MM.1S (cell line): ENCODE data around the gene NLGN1.

Source experiments
- DNase-seq: peaks from one replicate; pipeline ENCODE4 v3.0.0-alpha.2; 2015
- H2AFZ ChIP-seq: fragments of 300-600 bp; sonication (generic); 2 replicates; pipeline ENCODE4 v1.6.0; 2016; ENCODE audit warnings: antibody characterized with exemption, low read length
- H3F3A ChIP-seq: fragments of 300-600 bp; sonication (generic); 2 replicates; pipeline ENCODE4 v1.6.1; 2016; ENCODE audit warnings: mild to moderate bottlenecking, antibody characterized with exemption, low read length, moderate library complexity, mixed read lengths; ENCODE audit not compliant: insufficient read depth
- H3K27ac ChIP-seq: fragments of 300-600 bp; sonication (generic); 2 replicates; pipeline ENCODE4 v1.5.1; 2016; ENCODE audit warnings: mild to moderate bottlenecking, low read length
- H3K27me3 ChIP-seq: fragments of 300-600 bp; sonication (generic); replicated peaks from 2 replicates; pipeline ENCODE4 v1.6.0; 2016; ENCODE audit warnings: low read length; ENCODE audit not compliant: insufficient read depth
- H3K36me3 ChIP-seq: fragments of 300-600 bp; sonication (generic); replicated peaks from 2 replicates; pipeline ENCODE4 v1.6.1; 2016; ENCODE audit warnings: mild to moderate bottlenecking, low read length, mixed read lengths; ENCODE audit not compliant: insufficient read depth
- H3K4me1 ChIP-seq: fragments of 300-600 bp; sonication (generic); 2 replicates; pipeline ENCODE4 v1.6.1; 2016; ENCODE audit warnings: low read length, mixed read lengths
- H3K4me2 ChIP-seq: fragments of 300-600 bp; sonication (generic); 2 replicates; pipeline ENCODE4 v1.6.0; 2016; ENCODE audit warnings: low read depth, low read length
- H3K4me3 ChIP-seq: fragments of 300-600 bp; sonication (generic); 2 replicates; pipeline ENCODE4 v1.5.1; 2016; ENCODE audit warnings: low read length, mixed read lengths
- H3K79me2 ChIP-seq: fragments of 300-600 bp; sonication (generic); 2 replicates; pipeline ENCODE4 v1.6.1; 2016; ENCODE audit warnings: mixed run types, low read length, mixed read lengths
- H3K9ac ChIP-seq: fragments of 300-600 bp; sonication (generic); 2 replicates; pipeline ENCODE4 v1.6.1; 2016; ENCODE audit warnings: low read length, mixed read lengths
- H3K9me2 ChIP-seq: fragments of 300-600 bp; sonication (generic); replicated peaks from 2 replicates; pipeline ENCODE4 v1.6.1; 2016; ENCODE audit warnings: mild to moderate bottlenecking, low read length, mixed read lengths; ENCODE audit not compliant: insufficient read depth
- H3K9me3 ChIP-seq: fragments of 300-600 bp; sonication (generic); replicated peaks from 2 replicates; pipeline ENCODE4 v1.6.1; 2016; ENCODE audit warnings: mild to moderate bottlenecking, low read length, mixed read lengths; ENCODE audit not compliant: insufficient read depth
- H4K20me1 ChIP-seq: fragments of 300-600 bp; sonication (generic); 2 replicates; pipeline ENCODE4 v1.6.1; 2016; ENCODE audit warnings: mild to moderate bottlenecking, low read length, moderate library complexity, mixed read lengths; ENCODE audit not compliant: insufficient read depth
- EZH2 ChIP-seq: fragments of 300-600 bp; sonication (generic); optimal IDR thresholded peaks from 2 replicates; pipeline ENCODE3; 2017; ENCODE audit warnings: low read depth, mild to moderate bottlenecking, antibody characterized with exemption, low read length, mixed read lengths
- EZH2phosphoT487 ChIP-seq: fragments of 300-600 bp; sonication (generic); IDR thresholded peaks from 2 replicates; pipeline ENCODE4 v1.6.1; 2018; ENCODE audit warnings: antibody characterized with exemption, low read length
- TF ChIP-seq, protein P1 (sequence below): fragments of 300-600 bp; sonication (generic); IDR thresholded peaks from 2 replicates; pipeline ENCODE4 v1.5.1; 2016; ENCODE audit warnings: antibody characterized with exemption, low read length, mixed read lengths

Gene NLGN1

DNA sequence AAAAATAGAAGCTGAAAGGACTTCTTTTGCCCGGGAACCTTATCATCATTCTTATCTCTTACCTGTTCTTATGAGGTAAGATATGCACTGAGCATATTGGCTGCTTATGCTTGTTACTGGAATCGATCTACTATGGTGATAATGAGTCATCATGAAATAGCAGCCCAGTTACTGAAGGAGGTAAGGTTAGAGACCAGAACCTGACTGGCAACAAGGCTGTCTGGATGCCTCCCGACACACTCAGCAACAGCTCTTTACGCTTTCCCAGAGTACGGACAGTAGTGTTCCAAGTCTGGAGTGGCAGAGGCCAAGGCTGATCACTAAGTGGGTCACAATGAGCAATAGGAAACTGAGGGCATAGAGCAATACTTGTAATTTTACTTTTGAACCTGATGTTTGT lies 314.1 kb downstream of the NLGN1 start:
- Histone ChIP-seq H3F3A (no peaks in the 10 kb centered on the region), H3K4me2 (no peak overlapping the region), H3K9ac (no peak overlapping the region), H3K4me3 (no peak overlapping the region), H3K27ac (no peak overlapping the region), H3K9me3 (no peaks in the 10 kb centered on the region), H3K4me1 (no peaks in the 10 kb centered on the region), H2AFZ (no peak overlapping the region), H3K36me3 (no peaks in the 10 kb centered on the region), H3K27me3 (no peaks in the 10 kb centered on the region), H4K20me1 (no peaks in the 10 kb centered on the region), H3K79me2 (no peaks in the 10 kb centered on the region), H3K9me2 (no peaks in the 10 kb centered on the region)
- no peak for DNase-seq
- TF ChIP-seq EZH2phosphoT487: no peak
- TF ChIP-seq, protein P1, sequence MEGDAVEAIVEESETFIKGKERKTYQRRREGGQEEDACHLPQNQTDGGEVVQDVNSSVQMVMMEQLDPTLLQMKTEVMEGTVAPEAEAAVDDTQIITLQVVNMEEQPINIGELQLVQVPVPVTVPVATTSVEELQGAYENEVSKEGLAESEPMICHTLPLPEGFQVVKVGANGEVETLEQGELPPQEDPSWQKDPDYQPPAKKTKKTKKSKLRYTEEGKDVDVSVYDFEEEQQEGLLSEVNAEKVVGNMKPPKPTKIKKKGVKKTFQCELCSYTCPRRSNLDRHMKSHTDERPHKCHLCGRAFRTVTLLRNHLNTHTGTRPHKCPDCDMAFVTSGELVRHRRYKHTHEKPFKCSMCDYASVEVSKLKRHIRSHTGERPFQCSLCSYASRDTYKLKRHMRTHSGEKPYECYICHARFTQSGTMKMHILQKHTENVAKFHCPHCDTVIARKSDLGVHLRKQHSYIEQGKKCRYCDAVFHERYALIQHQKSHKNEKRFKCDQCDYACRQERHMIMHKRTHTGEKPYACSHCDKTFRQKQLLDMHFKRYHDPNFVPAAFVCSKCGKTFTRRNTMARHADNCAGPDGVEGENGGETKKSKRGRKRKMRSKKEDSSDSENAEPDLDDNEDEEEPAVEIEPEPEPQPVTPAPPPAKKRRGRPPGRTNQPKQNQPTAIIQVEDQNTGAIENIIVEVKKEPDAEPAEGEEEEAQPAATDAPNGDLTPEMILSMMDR: no peak
- TF ChIP-seq EZH2: no peak

DNA sequence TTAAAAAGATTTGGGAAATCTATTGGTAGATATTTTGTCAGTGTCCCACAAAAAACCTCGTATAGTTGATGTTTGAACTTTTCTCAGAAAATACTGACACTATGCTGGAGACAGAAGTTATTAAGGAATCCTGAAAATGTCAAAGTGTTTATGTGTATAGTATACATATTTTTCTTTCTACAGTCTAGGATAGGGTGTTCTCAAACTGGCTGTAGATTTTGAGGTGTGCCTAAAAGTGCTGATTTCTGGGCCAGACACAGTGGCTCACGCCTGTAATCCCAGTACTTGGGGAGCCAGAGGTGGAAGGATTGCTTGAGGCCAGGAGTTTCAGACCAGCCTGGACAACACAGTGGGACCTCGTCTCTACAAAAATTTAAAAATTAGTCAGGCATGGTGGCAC lies 322.0 kb downstream of the NLGN1 start:
- no peaks in the 10 kb centered on the region for H3K27me3 ChIP-seq
- no peak overlapping the region for H3K27ac ChIP-seq
- H3K9me3 ChIP-seq: no peaks in the 10 kb centered on the region
- no peak overlapping the region for H2AFZ ChIP-seq
- no peak overlapping the region for H3K9ac ChIP-seq
- H3K4me1 ChIP-seq: no peaks in the 10 kb centered on the region
- H3K4me3 ChIP-seq: no peak overlapping the region
- H3K79me2 ChIP-seq: no peaks in the 10 kb centered on the region
- H3F3A ChIP-seq: no peaks in the 10 kb centered on the region
- no peaks in the 10 kb centered on the region for H4K20me1 ChIP-seq
- H3K9me2 ChIP-seq: no peaks in the 10 kb centered on the region
- no peak overlapping the region for H3K4me2 ChIP-seq
- H3K36me3 ChIP-seq: no peaks in the 10 kb centered on the region
- DNase-seq: no peak
- no peak for TF ChIP-seq EZH2phosphoT487
- TF ChIP-seq EZH2: no peak
- TF ChIP-seq, protein P1: no peak

DNA sequence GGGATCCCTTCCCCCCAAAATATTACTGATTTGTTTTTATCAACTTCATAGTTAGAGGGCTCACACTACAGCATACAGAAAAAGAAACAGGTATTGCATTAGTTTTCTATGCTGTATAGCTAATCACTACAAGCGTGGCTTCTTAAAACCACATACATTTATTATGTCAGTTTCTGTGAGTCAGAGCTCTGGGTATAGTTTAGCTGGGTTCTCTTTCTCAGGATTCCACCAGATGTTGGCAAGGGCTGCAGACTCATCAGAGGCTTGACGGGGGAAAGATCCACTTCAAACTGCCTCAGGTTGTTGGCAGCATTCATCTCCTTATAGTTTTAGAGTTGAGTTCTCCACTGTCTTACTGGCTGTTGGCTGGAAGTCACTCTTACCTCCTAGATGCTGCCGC lies 328.0 kb downstream of the NLGN1 start:
- no peaks in the 10 kb centered on the region for H3K9me3 ChIP-seq
- H3K27ac ChIP-seq: no peak overlapping the region
- no peaks in the 10 kb centered on the region for H3K4me1 ChIP-seq
- TF ChIP-seq, protein P1: no peak
- TF ChIP-seq EZH2phosphoT487 (no peak), EZH2 (no peak)
- no peaks in the 10 kb centered on the region for H3F3A ChIP-seq
- H3K9ac ChIP-seq: no peak overlapping the region
- H4K20me1 ChIP-seq: no peaks in the 10 kb centered on the region
- H3K9me2 ChIP-seq: no peaks in the 10 kb centered on the region
- H3K36me3 ChIP-seq: no peaks in the 10 kb centered on the region
- H3K79me2 ChIP-seq: no peaks in the 10 kb centered on the region
- H2AFZ ChIP-seq: no peak overlapping the region
- peak; percentile 36 for DNase-seq
- no peak overlapping the region for H3K4me3 ChIP-seq
- H3K4me2 ChIP-seq: no peak overlapping the region
- H3K27me3 ChIP-seq: no peaks in the 10 kb centered on the region

DNA sequence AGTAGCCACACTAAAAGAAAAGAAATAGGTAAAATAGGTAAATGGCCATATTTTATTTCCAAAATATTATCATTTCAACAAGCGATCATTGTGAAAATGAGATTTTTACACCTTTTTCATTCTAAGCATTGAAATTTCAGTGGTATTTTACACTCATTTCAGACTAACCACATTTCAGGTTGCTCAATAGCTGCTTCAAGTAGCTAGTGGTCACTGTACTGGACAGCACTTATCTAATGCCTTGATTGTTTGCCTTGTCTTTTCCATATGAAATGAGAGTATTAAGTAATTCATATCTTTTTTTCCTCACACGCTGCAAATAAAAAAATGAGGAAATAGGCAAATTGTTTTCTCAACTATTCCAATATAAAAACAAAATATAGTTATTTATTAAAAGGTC lies 332.8 kb downstream of the NLGN1 start:
- Histone ChIP-seq H2AFZ (no peak overlapping the region), H3K4me1 (peaks cover 17% of the 10 kb centered on the region), H4K20me1 (no peaks in the 10 kb centered on the region), H3K4me3 (no peak overlapping the region), H3K27me3 (no peaks in the 10 kb centered on the region), H3K9ac (no peak overlapping the region), H3K9me2 (no peaks in the 10 kb centered on the region), H3F3A (peaks cover 20% of the 10 kb centered on the region), H3K4me2 (no peak overlapping the region), H3K27ac (no peak overlapping the region), H3K79me2 (no peaks in the 10 kb centered on the region), H3K36me3 (no peaks in the 10 kb centered on the region), H3K9me3 (no peaks in the 10 kb centered on the region)
- no peak for DNase-seq
- no peak for TF ChIP-seq EZH2
